ENCODE data around the gene HEXA.

HEXA gene

DNA sequence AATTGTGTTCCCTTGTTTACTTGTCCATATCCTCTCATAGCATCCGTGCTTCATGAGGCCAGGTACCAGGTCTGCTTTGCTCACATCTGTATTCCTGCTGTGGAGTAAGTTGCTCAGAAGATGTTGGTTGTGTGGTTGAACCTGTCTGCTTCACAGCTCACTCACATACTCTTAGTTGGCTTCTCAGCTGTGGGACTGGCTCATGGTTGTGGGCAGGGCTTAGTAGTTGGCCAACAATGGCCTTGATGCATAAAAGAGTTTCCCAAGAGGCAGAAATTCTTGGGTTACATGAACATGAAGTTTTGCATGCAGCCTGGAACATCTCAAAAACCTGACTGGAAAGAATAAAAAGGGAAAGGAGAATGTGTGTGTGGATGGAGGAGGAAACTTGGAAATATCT, 72.9 kb downstream of the HEXA start:
- H3K9me3 ChIP-seq (replicated peaks; ENCODE audit: insufficient read depth, low read length), result no peaks in the 10 kb centered on the region
- no peak overlapping the region for H3K9ac ChIP-seq (ENCODE audit: low read length)
- H3K9me2 ChIP-seq (replicated peaks; ENCODE audit: insufficient read depth, low read length), result no peaks in the 10 kb centered on the region
- H3K4me2 ChIP-seq (ENCODE audit: low read depth, low read length), result no peak overlapping the region
- H3K27me3 ChIP-seq (replicated peaks; ENCODE audit: insufficient read depth, low read length), result no peaks in the 10 kb centered on the region
- no peak overlapping the region for H3K4me3 ChIP-seq (ENCODE audit: low read length)
- no peaks in the 10 kb centered on the region for H3K4me1 ChIP-seq (ENCODE audit: low read length)
- H3F3A ChIP-seq (ENCODE audit: insufficient read depth, low read length), result no peaks in the 10 kb centered on the region
- H3K79me2 ChIP-seq (ENCODE audit: low read length), result no peaks in the 10 kb centered on the region
- H3K27ac ChIP-seq (ENCODE audit: low read length), result no peak overlapping the region
- H4K20me1 ChIP-seq (ENCODE audit: insufficient read depth, low read length), result no peaks in the 10 kb centered on the region
- H2AFZ ChIP-seq (ENCODE audit: low read length), result no peak overlapping the region
- no peak for DNase-seq
- TF ChIP-seq, protein P1, sequence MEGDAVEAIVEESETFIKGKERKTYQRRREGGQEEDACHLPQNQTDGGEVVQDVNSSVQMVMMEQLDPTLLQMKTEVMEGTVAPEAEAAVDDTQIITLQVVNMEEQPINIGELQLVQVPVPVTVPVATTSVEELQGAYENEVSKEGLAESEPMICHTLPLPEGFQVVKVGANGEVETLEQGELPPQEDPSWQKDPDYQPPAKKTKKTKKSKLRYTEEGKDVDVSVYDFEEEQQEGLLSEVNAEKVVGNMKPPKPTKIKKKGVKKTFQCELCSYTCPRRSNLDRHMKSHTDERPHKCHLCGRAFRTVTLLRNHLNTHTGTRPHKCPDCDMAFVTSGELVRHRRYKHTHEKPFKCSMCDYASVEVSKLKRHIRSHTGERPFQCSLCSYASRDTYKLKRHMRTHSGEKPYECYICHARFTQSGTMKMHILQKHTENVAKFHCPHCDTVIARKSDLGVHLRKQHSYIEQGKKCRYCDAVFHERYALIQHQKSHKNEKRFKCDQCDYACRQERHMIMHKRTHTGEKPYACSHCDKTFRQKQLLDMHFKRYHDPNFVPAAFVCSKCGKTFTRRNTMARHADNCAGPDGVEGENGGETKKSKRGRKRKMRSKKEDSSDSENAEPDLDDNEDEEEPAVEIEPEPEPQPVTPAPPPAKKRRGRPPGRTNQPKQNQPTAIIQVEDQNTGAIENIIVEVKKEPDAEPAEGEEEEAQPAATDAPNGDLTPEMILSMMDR (IDR thresholded peaks at IDR 0.05; ENCODE audit: low read length), result no peak
- no peak for TF ChIP-seq EZH2phosphoT487 (IDR thresholded peaks at IDR 0.05; ENCODE audit: low read length)
- TF ChIP-seq EZH2 (optimal IDR thresholded peaks at IDR 0.05; ENCODE audit: low read depth, low read length), result no peak
- no peaks in the 10 kb centered on the region for H3K36me3 ChIP-seq (replicated peaks; ENCODE audit: insufficient read depth, low read length)
